HG03135 (cell line): ENCODE results near the gene SDCBP2.

Source experiments
- ATAC-seq: cut with Tn5 transposase; IDR thresholded peaks from one replicate; pipeline ENCODE4 v1.9.1; 2021; ENCODE audit warnings: mild to moderate bottlenecking, moderate library complexity; ENCODE audit not compliant: unreplicated experiment

SDCBP2 gene

DNA sequence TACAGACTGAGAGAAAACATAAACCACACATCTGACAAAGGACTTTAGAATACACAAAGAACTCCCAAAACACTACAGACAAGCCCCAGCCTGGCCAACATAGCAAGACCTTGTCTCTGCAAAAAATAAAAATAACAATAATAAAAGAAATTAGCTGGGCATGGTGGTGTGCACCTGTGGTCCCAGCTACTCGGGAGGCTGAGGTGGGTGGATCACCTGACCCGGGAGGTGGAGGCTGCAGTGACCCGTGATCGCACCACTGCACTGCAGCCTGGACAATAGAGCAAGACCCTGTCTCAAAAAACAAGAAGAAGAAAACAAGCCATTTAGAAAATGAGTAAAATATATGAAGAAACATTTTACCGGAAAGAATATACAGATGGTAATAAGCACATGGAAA is 13.1 kb downstream of the SDCBP2 start:
- ATAC-seq = no peak

DNA sequence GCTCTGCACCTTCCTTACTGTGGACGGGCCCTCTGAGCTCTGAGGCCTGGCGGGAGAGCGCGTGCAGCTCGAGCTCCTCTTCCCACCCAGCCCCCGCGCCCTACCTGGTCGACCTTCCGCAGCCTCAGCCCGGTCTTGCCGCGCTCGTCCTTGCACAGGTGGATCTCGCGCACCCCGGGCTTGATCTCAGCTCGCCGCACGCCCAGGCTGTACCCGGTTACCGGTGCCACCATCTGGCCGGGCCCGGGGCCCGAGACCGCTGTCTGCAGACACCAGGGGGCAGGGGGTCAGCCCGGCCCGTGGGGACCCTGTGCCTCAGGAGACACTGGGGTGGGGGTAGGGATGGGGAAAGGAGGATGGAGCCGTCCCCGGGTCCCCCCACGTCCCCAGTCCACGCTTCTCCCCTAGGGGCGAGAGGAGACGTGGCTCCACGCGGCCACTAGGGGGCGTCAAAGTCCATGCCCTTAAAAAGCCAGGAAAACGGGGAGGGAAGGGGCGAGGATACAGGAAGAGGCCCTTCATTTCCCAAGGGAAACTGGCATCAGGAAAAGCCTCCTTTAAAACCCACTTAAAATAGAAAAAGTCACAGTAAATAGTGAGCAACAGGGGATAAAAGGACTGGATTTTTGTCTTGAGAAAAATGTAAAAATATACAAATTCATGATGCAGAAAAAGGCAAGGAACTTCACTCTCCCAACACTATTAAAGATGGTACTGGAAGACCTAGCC is 15.5 kb downstream of the SDCBP2 start:
- ATAC-seq = no peak

DNA sequence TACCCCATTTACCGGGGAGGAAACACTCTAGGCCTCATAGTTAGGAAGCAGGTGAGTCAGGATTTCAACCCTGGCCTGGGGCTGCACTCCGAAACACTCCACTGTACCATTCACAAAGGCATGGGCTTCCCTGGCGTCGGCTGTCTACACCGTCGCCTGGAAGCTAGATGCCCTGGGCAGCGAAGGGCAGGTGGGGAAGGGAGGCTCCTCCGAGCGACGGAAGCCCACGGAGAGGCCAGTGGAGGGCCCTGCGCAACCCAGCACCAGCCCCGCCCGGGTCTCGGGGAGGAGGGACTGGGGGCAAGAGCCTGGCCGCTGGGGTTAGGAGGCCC is 16.1 kb downstream of the SDCBP2 start:
- no peak for ATAC-seq

DNA sequence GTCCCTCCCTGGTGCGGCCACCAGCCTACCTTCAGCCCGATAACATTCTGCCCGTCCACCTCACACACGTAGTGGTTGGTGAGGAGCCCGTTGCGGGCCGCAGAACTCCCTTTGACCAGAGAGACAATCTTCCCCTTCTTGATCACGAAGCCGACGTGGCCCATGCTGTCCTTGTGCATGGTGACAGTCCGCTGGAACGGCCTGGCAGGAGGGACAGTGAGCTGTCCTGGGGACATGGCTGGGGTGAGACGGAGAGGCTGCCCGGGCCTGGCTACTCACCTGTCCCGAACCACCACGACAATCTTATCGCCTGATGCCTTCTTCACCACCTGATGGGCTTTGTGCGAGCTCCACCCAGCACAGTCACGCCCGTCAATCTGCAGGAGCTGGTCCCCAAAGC is 16.6 kb downstream of the SDCBP2 start:
- ATAC-seq = no peak

DNA sequence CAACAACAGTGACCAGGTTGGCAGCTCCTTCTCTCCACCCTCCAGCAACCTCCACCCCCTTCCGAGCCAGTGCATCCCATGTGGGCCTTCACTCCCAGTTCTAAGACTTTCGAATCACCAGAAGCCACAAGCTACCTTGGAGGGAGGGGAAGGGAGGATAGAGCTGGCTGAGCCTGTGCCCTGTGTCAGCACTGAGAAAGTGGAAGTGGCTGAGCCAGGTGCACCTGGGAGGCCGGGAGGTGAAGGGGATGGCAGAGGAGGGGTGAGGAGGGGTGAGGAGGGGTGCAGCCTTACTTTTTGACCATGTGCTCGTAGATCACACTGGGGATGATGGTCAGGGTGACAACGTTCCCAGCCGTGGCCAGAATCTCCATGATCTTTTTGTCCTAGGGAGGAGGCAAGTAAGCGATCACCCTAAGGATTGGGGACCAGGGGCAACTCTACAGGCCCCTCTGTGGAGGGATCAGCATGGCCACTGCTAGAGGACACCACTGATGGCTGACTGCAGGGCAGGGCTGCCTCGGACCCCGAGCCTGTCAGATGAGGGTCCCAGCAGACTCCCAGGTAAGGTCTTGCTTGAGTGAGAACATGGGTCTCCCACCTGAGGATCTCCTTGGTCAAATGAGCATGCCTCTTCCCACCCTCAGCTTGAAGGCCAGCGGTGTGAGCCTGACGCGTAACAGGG is 18.3 kb downstream of the SDCBP2 start:
- ATAC-seq = no peak

DNA sequence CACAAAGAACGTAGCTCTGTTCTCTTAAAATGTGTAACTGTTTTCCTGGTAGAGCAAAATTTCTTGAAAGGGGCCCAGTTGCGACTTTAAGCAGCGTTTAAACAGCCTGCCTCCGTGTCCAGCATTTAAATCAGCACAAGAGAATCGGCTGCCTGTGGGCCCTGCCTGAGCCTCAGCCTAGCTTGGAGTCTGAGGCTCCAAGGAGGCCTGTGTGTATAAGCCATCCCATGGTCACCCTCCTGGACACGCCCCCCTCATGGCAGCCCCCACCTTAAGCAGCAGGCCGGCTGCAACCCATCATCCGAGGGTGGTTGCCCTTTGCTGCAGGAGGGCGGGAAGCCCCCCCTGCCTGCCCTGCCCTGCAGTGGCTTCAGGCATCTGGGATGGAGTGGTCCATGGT is 18.9 kb downstream of the SDCBP2 start:
- no peak for ATAC-seq

DNA sequence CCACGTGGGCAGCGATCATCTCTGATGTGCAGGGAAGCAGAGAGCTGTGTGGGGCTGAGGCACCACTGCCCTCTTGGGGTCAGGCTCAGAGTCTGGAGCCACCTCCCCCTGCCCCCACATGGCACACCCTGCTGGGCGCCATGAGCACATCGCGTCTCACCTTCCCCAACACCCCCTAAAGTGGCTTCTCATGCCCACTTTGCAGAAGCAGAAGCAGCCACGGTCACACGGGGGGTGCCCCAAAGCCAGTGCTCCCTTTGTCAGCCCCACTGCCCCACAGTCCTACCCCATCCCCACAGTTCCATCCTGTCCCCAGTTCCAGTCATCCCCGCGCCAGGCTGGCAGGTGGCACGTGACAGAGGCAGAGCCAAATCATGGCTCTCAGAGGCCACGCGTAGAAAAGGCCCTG is 19.5 kb downstream of the SDCBP2 start:
- no peak for ATAC-seq

DNA sequence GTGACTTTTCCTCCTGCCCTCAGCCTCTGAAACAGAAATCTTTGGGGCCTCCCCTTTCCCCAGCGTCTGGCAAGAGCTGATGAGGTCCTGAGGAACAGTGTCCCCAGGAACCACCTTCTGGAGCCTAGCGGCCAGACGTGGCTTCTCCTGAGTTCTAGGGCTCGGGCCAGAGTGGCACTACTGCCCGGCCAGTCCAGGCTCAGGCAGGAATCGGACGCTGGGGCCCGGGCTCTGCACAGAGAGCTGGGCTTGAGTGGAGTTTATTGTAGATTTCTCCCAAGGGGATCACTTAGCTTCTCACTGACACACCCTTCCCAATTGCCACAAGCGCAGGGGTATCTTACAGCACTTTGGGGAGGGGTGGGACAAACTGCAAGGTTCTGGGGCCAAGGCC is 20.2 kb downstream of the SDCBP2 start:
- ATAC-seq = no peak

DNA sequence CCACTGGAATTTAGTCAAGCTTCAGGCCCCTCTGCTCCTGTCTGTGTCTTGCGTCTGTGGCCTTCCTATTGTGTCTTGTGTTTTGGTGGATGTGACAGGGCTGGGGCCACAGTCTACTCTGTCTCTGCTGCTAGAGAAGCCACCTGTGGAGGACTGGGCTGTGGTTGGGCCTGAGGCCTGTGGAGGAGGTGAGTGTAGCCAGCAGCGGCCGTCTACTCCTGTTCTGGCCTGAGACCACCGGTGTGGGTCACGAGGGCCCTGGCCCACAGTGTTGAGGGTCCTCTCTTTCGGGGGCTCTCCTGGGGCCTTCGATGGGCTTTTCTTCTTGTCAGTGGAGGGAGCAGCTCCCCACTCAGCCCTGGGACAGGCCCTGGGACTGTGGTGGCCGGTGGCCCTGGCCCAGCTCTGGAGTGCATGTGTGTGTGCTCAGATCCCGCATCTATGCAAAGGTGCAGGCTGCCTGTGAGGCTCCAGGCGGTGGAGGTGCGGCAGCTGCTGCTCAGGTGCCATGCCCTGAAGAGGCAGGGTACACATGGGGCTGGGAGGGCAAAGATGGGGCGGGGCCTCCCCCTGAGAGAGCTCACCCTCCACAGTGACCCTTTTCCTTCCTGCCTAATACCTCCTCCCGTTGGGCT is 20.8 kb downstream of the SDCBP2 start:
- no peak for ATAC-seq

DNA sequence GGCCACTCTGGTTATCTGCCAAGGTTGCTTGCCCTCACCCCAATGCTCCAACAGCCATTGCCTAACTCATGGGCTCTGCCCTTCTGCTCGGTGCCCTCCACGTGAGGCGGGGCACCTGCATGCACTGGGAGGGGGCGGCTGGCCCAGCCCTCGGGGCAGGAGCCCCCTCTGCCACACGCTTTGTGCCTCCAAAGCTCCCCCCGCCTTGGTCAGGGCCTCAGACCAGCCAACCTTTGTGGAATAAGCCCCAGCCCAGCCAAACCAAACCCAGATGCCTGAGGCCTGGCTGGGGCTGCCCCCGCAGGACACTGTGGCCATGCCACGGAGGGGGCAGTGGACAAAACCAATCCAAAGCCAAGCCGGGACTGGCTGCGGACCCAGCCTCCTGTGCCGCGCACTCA is 21.4 kb downstream of the SDCBP2 start:
- no peak for ATAC-seq

DNA sequence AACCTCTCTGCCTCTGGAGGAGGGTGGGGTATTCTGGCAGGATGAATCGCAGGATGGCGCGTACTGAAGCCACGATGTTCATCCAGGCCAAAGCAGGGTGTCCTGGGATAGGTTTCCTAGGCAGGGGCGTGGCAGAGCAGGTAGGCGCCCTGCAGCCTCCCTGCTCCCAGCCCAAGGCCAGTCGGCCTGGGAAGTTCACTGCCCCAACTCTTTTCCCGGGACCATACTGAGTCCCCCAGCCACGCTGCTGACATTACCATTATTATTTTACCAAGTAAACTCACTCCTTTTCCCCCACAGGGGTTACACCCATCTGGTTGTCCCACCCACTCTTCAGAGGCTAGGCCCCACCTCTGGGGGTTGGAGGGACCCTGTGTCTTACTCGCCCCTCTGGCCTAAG is 21.8 kb downstream of the SDCBP2 start:
- no peak for ATAC-seq

DNA sequence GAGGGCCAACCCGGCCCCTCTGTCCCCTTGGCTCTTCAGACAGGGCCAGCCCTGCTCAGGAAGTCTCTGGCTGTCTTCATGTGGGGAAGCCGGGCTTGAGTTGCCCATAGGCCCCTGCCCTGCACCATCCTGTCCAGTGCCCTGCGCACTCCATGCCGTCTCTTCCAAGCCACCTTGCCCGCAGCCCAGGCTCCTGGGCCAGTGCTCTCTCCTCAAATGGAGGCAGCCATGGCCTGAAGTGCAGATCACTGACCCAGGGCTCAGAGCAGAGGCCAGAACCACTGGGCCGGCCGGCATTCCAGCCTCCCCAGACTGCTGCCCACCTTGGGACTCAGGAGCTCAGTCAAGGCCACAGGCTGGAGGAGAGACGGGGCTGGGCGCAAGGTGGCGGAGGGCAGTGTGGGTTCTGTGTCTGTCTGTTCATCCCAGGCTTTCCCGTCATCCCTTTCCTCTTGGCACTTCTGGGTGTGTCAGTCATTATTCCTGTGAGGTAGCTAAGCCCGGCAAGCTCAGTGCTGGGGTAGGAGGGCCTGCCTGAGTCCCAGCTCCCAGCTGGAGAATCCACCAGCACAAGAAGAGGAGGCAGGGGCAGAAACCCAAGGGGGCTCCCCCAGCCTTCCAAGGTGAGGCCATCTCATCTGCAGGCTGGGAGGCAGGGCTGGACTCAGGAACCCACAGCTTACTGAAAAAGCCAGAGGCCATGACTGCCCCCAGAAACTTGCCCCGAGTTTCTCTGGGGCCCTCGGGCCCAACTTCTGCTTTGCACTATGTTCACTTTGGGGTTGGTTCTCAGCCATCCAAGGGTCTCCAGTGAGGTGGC is 22.4 kb downstream of the SDCBP2 start:
- no peak for ATAC-seq

DNA sequence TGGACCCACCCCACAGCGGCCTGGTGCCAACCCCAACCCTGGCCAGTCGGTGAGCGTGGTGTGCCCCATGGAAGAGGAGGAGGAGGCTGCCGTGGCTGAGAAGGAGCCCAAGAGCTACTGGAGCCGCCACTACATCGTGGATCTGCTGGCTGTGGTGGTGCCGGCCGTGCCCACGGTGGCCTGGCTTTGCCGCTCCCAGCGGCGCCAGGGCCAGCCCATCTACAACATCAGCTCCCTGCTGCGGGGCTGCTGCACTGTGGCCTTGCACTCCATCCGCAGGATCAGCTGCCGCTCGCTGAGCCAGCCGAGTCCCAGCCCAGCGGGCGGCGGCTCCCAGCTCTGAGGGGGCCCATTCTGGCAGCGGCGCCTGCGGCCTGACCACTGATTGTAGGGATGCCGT is 23.2 kb downstream of the SDCBP2 start:
- no peak for ATAC-seq

DNA sequence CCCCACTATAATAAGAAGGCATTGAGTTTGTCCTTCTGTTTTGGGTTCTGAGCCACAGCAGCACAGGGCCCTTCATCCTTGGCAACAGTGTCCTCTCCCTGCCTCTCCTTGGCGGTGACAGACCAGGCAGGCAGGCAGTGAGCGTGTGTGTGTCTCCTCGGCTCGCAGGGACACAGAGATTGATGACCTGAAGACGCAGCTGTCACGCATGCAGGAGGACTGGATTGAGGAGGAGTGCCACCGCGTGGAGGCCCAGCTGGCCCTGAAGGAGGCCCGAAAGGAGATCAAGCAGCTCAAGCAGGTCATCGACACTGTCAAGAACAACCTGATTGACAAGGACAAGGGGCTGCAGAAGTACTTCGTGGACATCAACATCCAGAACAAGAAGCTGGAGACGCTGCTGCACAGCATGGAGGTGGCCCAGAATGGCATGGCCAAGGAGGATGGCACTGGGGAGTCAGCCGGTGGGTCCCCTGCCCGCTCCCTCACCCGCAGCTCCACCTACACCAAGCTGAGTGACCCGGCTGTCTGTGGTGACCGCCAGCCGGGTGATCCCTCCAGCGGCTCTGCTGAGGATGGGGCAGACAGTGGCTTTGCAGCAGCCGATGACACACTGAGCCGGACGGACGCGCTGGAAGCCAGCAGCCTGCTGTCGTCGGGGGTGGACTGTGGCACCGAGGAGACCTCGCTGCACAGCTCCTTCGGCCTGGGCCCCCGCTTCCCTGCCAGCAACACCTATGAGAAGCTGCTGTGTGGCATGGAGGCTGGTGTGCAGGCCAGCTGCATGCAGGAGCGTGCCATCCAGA is 24.0 kb downstream of the SDCBP2 start:
- no peak for ATAC-seq

DNA sequence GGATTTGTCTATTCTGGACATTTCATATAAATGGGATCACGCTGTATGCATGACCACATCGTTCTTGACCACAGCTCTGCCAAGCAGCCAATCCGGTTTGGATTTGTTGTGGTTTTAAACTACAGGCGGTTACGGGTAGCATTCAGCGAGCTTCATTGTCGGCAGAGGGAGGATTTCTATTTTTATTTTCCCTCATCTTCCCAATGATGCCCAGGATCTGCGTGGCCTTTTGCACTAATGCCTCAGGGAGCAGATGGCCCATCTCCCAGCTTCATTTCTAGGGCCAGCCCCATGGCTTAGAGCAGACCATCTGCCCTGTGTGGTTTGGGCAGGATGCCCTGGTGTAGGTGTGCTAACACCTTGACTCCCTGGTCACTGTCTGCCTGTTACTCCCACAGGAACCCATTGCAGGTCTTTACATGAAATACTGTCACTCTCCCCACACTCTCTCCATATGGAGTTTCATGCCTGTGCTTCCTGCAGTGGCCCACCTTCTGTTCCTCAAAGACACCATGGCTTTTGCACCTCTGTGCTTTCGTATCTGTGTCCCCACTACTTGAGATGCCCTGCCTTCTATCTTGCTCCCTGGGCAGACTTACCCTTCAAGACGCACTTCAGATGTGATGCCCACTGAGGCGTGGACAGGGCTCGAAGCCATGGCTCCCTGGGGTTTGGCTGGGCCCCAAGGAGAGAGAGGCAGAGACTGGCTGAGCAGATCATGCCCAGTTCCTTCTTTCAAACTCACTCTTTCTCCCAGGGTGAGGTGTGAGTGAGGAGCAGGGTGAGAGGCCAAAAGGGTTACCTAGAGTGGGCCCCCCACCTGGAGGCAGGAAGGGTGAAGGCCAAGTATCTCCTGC is 26.0 kb downstream of the SDCBP2 start:
- ATAC-seq = no peak

DNA sequence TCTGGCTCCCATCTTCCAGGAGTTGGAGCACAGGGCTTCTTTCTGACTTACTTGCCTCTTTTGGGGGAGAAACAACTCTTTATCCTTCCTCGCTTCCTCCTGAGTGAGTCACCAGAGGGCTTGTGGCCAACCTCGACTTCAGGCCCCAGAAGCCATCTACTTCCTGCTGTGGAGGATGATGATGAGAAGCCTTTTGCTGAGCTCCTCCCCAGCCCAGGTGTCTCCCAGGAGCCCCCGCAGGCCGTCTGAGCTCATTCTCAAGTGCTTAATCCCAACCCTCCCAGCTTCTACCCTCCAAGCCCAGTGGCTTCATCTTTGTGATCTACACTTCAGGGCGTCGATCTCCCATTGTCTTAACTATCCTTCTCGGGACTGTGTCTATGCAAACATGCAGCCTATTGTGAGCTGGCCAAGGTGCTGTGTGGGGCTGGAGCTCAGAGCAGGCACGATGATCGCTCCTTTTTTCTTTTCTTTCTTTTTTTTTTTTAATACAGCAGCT is 27.9 kb downstream of the SDCBP2 start:
- ATAC-seq = no peak

DNA sequence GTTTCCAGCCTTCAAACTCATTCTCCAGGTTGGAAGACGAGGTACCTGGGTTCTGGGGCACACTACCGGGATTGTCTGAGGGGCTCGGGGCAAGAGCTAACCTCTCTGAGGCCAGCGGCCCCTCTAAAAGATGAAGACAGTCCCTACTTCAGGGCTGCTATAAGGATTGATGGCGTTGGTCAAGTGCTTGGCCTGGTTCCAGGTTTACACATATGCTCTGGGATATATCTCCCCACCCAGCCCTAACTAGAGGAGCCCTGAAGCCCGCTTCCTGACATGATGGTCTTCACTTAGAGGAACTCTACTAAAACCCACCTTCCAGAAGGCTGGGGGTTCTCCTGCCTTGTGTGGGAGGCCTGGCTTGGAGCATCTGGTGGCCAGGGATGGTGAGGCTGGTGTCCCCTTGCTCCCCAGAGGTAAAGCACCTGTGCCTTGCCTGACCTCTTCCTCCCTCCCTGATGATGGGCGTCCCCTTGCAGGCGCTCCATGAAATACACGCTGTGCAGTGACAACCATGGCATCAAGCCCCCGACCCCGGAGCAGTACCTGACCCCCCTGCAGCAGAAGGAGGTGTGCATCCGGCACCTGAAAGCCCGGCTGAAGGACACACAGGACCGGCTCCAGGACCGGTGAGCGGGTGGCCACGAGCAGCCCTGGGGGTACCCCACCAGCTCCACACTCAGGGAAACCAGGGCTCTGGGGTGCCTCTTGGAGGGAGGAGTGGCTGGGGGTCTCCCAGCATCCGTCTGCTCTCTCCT is 28.7 kb downstream of the SDCBP2 start:
- ATAC-seq = no peak

DNA sequence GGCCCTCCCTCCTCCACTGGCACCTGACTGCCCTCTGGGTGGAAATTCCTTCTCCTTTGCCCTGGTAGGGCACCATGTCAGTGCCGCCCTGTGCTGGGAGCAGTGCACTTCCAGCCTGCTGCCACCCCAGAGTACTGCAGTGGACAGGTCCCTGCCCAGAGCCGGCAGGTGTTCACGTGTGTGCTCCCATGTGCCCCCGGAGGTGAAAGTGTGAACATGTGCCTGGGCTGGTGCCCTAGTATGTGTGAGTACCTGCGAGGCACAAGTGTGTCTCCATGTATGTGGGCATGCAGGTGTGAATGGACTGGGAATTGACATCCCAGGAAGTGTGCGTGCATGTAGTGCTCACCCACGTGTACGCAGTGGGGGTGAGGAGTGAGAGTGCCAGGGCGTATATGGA is 29.4 kb downstream of the SDCBP2 start:
- ATAC-seq = no peak
